IPS-15b (cell line): ENCODE measurements around the gene CDK4.
A peak's percentile ranks its signal among the peaks of the same experiment; 100 is the strongest.

Source experiments
- H3K27me3 ChIP-seq: one replicate; pipeline ENCODE4 v1.6.1; 2013; ENCODE audit warnings: low read length; ENCODE audit not compliant: control insufficient read depth, insufficient read depth
- H3K36me3 ChIP-seq: one replicate; pipeline ENCODE4 v1.6.1; 2013; ENCODE audit warnings: low read length; ENCODE audit not compliant: control insufficient read depth, insufficient read depth
- H3K4me1 ChIP-seq: one replicate; pipeline ENCODE4 v1.6.1; 2013; ENCODE audit warnings: mild to moderate bottlenecking, low read length; ENCODE audit not compliant: control insufficient read depth, insufficient read depth
- H3K4me3 ChIP-seq: one replicate; pipeline ENCODE4 v1.5.1; 2013; ENCODE audit warnings: low read depth, low read length
- H3K9ac ChIP-seq: one replicate; pipeline ENCODE4 v1.6.1; 2013; ENCODE audit warnings: low read depth, mild to moderate bottlenecking, low read length
- H3K9me3 ChIP-seq: one replicate; pipeline ENCODE4 v1.6.1; 2013; ENCODE audit warnings: mild to moderate bottlenecking, low read length; ENCODE audit not compliant: control insufficient read depth, insufficient read depth

CDK4 gene

DNA sequence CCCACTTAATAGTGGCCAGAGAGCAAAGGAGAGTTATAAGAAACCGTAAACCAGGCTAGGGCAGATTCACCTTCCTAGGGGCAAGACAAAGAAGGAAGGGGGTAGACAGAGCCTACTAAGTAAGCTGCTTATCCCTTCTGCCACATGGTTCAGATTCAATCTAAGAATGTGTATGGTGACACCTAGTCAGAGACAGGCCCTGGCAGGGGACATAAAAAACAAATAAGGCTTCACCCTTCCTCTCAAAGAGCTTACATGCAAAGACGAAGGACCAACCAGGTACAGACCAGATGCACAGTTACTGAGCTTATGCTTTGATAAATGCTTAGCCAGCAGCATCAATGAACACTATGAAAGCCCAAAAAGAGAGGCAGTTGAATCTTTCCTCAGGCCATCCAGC, 10.4 kb upstream of the CDK4 start:
- no peaks in the 10 kb centered on the region for H3K9me3 ChIP-seq
- peaks cover 74% of the 10 kb centered on the region for H3K27me3 ChIP-seq
- H3K9ac ChIP-seq: no peak overlapping the region
- H3K4me3 ChIP-seq: no peak overlapping the region
- peaks cover 5% of the 10 kb centered on the region for H3K36me3 ChIP-seq
- peaks cover 12% of the 10 kb centered on the region for H3K4me1 ChIP-seq

DNA sequence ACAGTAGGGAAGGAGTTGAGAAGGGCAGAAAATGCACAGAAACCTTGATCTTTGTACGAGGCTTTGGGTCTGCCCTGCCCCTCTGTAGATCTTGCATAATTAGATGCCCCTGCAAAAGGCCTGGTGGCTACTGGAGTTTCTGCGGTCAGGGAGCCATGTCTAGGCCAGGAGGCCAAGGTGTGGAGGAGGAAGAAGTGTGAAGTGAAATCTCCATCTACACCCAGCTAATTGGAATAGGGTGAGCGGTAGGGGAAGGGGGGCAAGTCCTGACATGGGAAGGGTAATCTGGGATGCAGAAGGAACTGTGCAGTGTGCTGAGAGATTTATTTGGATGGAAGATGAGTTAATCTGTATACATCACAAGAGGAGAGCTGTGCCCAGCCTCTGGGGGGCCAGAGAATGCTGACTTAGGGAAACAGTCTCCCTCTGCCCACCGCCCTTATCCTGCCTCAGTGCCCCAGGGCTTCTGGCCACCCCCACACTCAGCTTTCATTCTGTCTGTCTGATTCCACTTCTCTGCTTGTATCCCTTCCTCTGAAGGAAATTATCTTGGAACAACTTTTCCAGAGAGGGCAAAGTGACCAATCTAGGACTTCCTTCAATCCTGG, 9.4 kb upstream of the CDK4 start:
- Histone ChIP-seq H3K36me3 (peaks cover 5% of the 10 kb centered on the region), H3K27me3 (peaks cover 74% of the 10 kb centered on the region), H3K9me3 (no peaks in the 10 kb centered on the region), H3K4me1 (peaks cover 9% of the 10 kb centered on the region), H3K4me3 (no peak overlapping the region), H3K9ac (no peak overlapping the region)

DNA sequence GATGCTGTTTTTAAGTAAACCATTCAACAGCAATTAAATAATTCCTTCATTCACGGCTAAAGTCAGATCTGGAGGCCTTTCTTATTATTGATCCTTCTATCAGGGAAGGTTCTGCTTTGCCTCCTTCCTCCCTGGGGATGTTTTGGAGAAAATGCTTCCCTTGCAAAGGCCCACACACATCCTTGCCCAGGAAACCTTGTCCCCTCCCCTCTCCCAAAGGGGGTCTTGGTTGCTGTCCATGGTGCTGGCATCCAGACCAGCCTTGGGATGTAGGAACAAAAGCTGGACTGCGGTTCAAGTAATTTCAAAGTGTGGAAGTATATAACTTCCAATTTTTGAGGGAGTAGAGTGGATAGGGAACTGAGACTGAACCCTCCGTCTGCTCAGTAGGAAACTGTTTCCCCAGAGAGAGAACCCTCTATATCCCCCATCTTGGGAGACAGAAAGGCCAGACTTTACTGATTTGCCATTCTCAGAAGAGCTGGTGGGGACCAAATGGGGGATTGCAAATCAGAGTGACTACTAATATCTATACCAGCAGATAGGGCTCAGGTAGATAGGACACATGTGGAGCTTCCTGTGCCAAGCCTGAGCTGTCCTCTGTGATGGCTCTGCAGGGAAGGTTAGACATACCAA, 8.4 kb upstream of the CDK4 start:
- Histone ChIP-seq H3K9me3 (no peaks in the 10 kb centered on the region), H3K4me1 (peaks cover 9% of the 10 kb centered on the region), H3K4me3 (no peak overlapping the region), H3K27me3 (peaks cover 72% of the 10 kb centered on the region), H3K9ac (no peak overlapping the region), H3K36me3 (peaks cover 5% of the 10 kb centered on the region)

DNA sequence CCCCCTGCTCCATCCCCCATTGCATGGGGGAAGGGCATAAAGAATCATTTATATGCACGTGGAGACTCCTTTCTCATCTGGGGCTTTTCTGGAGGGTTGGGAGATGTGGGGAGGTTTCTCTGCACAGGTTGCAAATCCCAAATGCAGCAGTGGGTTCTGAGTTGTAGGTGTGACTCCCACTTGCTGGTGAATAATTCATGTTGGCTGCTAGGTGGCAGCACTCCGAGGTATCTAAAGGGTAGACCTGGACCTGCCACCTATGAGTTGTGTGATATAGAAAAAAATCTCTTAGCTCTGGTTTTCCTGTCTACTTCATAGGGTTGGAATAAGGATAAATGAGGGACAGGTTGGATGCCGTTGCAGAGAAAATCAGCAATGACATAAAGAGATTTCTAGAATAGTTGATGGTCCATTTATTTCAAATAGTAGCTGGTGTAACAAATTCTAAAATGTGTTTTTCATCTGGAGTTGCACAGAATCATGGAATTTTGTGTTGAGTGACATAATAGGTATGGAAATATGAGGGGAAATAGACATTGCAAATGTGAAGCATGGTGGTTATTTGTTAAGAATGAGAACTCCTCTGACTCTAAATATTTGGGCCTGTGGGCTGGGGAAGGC, 7.4 kb upstream of the CDK4 start:
- Histone ChIP-seq H3K4me1 (peaks cover 9% of the 10 kb centered on the region), H3K27me3 (peaks cover 62% of the 10 kb centered on the region), H3K9me3 (no peaks in the 10 kb centered on the region), H3K4me3 (no peak overlapping the region), H3K9ac (no peak overlapping the region), H3K36me3 (peaks cover 5% of the 10 kb centered on the region)

DNA sequence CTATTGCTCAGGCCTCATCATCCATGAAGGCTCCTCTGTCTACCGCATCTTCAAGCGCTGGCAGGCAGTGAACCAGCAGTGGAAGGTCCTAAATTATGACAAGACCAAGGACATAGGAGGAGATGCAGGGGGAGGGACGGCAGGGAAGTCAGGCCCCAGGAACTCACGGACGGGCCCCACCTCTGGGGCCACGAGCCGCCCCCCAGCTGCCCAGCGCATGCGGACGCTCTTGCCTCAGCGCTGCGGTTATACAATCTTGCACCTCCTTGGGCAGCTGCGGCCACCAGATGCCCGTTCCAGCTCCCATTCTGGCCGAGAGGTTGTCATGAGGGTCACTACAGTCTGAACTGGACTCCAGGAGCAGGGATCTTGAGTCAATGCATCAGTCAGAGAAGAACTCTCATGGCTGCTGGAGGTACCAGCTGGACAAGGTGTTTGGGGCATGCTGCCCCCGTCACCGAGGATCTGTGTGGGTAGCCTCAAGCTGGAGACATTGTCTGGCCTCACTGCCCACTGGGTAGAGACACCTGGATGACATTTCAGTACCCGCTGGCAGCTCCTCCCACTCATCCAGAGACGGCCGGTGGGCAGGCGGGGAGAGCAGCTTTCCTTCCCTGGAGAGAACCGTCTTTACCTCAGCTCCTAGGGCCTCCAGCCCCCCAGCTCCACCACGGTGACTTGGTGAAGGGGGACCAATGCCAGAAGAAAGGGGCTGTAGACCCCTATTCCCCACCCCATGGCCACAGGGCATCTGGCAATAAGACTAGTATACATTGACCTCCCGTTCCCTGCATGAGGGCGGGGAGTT, 6.6 kb upstream of the CDK4 start:
- Histone ChIP-seq H3K4me1 (peaks cover 7% of the 10 kb centered on the region), H3K36me3 (peaks cover 5% of the 10 kb centered on the region), H3K4me3 (no peak overlapping the region), H3K9ac (no peak overlapping the region), H3K27me3 (peaks cover 58% of the 10 kb centered on the region), H3K9me3 (no peaks in the 10 kb centered on the region)

DNA sequence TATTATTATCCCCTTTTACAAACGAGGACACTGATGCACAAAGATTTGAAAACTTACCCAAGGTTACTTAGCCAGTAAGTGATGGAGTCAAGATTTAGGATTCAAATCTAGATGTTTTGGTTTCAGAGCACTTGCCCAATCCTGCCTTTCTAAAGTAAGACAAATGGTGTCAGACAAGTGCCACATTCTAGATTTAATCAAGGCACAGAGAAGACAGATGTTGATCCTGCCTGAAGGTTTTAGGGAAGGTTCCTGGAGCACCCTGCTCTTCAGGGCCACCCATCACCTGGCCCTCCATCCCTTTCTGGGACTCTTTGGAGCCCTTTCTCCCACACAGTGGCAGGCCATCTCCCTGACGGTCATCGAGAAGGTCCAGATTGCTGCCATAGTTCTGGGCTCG, 5.7 kb upstream of the CDK4 start:
- H3K36me3 ChIP-seq: peaks cover 5% of the 10 kb centered on the region
- H3K4me3 ChIP-seq: no peak overlapping the region
- peaks cover 58% of the 10 kb centered on the region for H3K27me3 ChIP-seq
- no peaks in the 10 kb centered on the region for H3K9me3 ChIP-seq
- H3K4me1 ChIP-seq: peaks cover 12% of the 10 kb centered on the region
- H3K9ac ChIP-seq: no peak overlapping the region

DNA sequence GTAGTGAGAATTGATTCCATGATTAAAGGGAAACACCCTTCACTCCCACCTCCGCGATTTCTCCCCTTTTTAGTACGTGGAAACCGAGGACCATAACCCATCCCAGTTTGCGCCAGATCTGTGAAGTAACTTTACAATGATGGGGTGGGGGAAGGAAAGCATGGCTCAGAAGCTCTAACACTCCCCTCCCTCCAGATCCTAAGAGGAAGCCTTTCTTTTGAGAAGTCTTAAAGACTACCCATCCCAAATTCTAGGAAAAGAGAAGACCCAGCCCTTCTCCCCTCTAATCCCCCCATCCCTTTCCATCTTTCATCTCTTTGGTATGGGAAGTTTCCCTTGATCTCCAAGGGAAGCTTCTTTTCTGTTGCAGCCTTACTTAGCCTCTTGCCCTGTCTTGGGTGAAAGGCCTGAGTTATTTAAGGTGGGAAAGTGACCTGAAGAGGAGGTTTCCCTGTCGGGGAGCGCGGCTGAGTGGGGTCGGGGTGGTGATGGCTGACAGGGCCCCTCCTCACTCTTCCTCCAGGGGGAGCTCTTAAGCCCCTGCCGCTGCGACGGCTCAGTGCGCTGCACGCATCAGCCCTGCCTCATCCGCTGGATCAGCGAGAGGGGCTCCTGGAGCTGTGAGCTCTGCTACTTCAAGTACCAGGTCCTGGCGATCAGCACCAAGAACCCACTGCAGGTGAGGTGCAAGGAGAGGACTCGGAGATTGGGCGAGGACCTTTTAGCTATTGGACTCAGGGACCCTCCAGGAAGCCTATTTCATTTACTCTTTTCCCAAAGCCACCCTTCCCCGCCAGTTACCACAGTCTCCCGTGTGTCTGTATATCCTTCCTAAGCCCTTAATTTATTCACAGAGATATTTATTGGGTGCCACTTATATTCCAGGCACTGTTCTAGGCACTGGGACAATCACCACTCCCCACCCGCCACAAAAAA, 4.6 kb upstream of the CDK4 start:
- Histone ChIP-seq H3K27me3 (peaks cover 51% of the 10 kb centered on the region), H3K4me3 (peak overlapping the region; percentile 61), H3K36me3 (peaks cover 5% of the 10 kb centered on the region), H3K9me3 (no peaks in the 10 kb centered on the region), H3K4me1 (peaks cover 14% of the 10 kb centered on the region), H3K9ac (no peak overlapping the region)

DNA sequence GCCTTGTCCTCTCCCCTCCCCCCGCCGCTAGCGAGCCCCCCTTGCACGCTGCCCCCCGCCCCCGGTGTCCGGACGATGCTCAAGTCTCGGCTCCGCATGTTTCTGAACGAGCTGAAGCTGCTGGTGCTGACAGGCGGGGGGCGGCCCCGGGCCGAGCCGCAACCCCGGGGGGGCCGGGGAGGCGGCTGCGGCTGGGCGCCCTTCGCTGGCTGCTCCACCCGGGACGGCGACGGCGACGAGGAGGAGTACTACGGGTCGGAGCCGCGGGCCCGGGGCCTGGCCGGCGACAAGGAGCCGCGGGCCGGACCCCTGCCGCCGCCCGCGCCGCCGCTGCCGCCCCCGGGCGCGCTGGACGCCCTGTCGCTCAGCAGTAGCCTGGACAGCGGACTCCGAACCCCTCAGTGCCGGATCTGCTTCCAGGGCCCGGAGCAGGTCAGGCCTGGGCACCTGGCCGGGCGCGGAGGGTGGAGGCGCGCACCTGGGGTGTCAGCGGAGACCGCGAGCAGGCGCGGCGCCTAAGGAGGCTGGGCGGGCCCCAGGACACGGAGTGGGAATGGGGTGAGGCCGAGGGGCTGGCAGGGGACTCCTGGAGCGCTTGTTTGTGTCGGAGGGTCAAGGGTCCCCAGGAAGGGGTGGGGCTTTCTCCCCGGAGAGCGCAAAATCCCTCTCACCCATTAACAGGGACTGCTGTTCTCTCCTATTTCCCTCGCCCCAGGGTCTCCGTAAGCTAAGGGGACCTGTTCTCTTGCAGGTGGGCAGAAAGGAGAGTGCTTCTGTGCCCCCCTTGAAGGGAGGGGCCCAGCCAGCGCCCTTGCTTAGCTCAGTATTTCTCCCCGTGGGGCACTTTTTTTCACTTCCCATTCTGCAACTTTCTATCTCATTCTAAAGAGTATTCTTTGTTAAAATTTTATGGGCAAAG, 3.6 kb upstream of the CDK4 start:
- peaks cover 46% of the 10 kb centered on the region for H3K27me3 ChIP-seq

DNA sequence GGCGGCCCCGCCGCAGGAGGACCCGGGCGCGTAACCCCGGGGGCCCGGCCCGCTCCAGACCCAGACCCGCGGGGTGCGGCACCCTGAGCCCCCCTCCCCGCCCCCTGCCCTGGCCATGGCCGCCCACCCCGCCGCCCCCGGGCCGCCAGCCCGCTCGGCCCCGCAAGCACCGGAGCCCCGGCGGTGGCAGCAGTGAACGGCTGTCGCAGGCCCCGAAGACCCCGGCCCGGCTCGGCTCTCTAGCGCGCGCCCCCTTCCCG, 3.0 kb upstream of the CDK4 start:
- Histone ChIP-seq H3K9ac (no peak overlapping the region), H3K4me3 (no peak overlapping the region), H3K4me1 (peaks cover 14% of the 10 kb centered on the region), H3K27me3 (peaks cover 46% of the 10 kb centered on the region), H3K36me3 (peaks cover 10% of the 10 kb centered on the region), H3K9me3 (no peaks in the 10 kb centered on the region)

More for the DNA sequence above, 3.6 kb upstream of the CDK4 start:
- no peaks in the 10 kb centered on the region for H3K9me3 ChIP-seq
- H3K9ac ChIP-seq: no peak overlapping the region
- peak overlapping the region; percentile 61 for H3K4me3 ChIP-seq
- peaks cover 5% of the 10 kb centered on the region for H3K36me3 ChIP-seq
- peaks cover 14% of the 10 kb centered on the region for H3K4me1 ChIP-seq

DNA sequence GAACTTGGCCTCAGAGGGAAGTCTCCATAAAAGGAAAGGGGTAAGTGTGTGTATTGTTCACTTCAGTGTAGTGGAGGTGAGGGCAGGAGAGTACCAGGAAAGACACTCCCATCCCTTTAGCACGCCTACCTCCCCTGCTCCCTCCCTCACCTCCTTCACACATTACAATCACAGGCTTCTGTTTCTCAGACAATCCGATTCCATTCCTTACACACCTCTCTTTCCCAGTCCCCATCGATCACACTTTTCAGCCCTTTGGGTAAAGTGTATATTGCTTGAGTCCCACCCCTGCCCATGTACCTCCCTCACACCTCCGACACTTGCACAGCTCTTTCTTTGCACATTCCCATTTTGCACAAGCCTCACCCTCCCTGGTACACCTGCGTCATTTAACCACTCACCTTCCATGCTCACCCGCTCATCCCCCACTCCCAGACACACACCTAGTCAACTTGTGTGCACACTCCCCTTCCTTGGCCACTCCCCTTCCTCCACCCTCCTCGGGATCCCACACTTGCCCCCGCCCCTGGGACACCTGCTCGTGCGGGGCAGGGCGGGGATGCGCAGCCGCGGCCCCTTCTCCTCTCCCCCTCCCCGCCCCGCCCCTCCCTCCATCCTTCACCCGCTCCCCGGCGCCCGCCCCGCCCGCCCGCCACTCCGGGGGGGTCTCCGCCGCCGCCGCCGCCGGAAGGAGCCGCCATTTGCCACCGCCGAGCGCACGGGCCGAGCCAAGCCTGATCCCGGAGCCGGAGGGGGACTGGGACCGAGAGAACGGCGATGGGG, 2.5 kb upstream of the CDK4 start, which contains the start of gene MARCHF9:
MARCHF9 (plus strand) TSS at position 693 of the 783 bp plus-strand sequence. CDS start 426 bp downstream, outside the sequence.
- peaks cover 46% of the 10 kb centered on the region for H3K27me3 ChIP-seq
- no peak within 1 kb of the TSS for H3K9ac ChIP-seq
- H3K9me3 ChIP-seq: no peaks in the 10 kb centered on the region
- H3K36me3 ChIP-seq: peaks cover 10% of the 10 kb centered on the region
- H3K4me3 ChIP-seq: peak within 1 kb of the TSS; percentile 93
- H3K4me1 ChIP-seq: peaks cover 14% of the 10 kb centered on the region
